Keratinocyte (primary cell): ENCODE data around the gene CRYBB2.

Source experiments
- CTCF ChIP-seq, 3 experiments: IDR thresholded peaks in 1 of 3; conservative IDR thresholded peaks in 1 of 3; optimal IDR thresholded peaks in 1 of 3; 2 replicates in 2 of 3; 3 replicates in 1 of 3; pipeline versions ENCODE3 to v1.5.1; 2011; ENCODE audit warnings: low read length in 3 of 3, mild to moderate bottlenecking in 3 of 3, moderate library complexity in 2 of 3, control low read depth in 1 of 3, inconsistent platforms in 1 of 3; ENCODE audit not compliant: insufficient read depth in 2 of 3; ENCODE audit errors: extremely low read depth in 1 of 3
- EZH2 ChIP-seq: IDR thresholded peaks from one replicate; pipeline ENCODE4 v1.6.1; 2012; ENCODE audit warnings: inconsistent platforms, mild to moderate bottlenecking, low read length, moderate library complexity

GRCh38 chr22:25223269-25223850, 3.9 kb downstream of the CRYBB2 start:
- TF ChIP-seq CTCF (optimal IDR thresholded peaks at IDR 0.05 in 1 of 3, IDR thresholded peaks at IDR 0.05 in 1 of 3, conservative IDR thresholded peaks at IDR 0.05 in 1 of 3; ENCODE audit: extremely low read depth in 1 of 3, insufficient read depth in 2 of 3, low read length in 3 of 3), result no peak
- no peak for TF ChIP-seq EZH2
